ENCODE data around the gene SERPIND1. TPM values are rescaled to one million over a fixed set of nuclear protein-coding genes. Genes with fewer than 3 reads are reported as not detected.

SERPIND1 gene
- total RNA-seq, 3 donors from 2014 or later, result 0.29 TPM; not detected in 2

- H3K4me3 ChIP-seq, result no peak overlapping the region
- H3K36me3 ChIP-seq, result no peaks in the 10 kb centered on the region
- peak in 1 of 2 donors; percentile 31 for DNase-seq (ENCODE audit: low spot score in 2 of 2)
- no peak for TF ChIP-seq POLR2A (IDR thresholded peaks at IDR 0.05)
- TF ChIP-seq POLR2AphosphoS5 (IDR thresholded peaks at IDR 0.05), result no peak
- no peaks in the 10 kb centered on the region for H3K4me1 ChIP-seq
- no peaks in the 10 kb centered on the region for H3K27me3 ChIP-seq
- intact Hi-C loops (cut with DNase I; ENCODE audit: low total_unique reads), result no loop called here
- H3K27ac ChIP-seq, result no peak overlapping the region
- H3K9me3 ChIP-seq, result no peaks in the 10 kb centered on the region
Measured at GRCh38 chr22:20813056-20813455, 39.1 kb downstream of the SERPIND1 start.

DNA sequence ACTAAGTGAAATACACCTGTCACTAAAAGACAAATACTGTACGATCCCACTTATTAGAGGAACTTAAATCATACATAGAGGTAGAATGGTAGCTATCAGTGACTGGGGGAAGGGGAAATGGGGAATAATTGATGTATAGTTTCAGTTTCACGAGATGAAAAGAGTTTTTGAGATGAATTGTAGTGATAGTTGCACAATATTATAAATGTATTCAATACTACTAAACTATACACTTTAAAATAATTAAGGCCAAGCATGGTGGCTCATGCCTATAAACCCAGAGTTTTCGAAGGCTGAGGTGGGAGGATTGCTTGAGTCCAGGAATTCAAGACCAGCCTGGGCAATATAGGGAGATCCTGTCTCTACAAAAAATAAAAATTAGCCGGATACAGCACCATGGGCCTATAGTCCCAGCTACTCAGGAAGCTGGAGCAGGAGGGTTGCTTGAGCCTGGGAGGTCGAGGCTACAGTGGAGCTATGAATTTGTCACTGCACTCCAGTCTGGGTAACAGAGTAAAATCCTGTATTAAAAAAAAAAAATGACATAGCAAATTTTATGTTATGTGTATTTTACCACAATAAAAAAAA is 40.4 kb downstream of the SERPIND1 start:
- Histone ChIP-seq H3K27me3 (no peaks in the 10 kb centered on the region), H3K27ac (no peak overlapping the region), H3K36me3 (no peaks in the 10 kb centered on the region), H3K9me3 (no peaks in the 10 kb centered on the region), H3K4me3 (no peak overlapping the region), H3K4me1 (no peaks in the 10 kb centered on the region)
- no peak for DNase-seq (ENCODE audit: low spot score in 2 of 2)
- intact Hi-C loops (cut with DNase I; ENCODE audit: low total_unique reads), result no loop called here
- TF ChIP-seq POLR2AphosphoS5 (IDR thresholded peaks at IDR 0.05) (no peak), POLR2A (IDR thresholded peaks at IDR 0.05) (no peak), CTCF (IDR thresholded peaks at IDR 0.05) (no peak)

DNA sequence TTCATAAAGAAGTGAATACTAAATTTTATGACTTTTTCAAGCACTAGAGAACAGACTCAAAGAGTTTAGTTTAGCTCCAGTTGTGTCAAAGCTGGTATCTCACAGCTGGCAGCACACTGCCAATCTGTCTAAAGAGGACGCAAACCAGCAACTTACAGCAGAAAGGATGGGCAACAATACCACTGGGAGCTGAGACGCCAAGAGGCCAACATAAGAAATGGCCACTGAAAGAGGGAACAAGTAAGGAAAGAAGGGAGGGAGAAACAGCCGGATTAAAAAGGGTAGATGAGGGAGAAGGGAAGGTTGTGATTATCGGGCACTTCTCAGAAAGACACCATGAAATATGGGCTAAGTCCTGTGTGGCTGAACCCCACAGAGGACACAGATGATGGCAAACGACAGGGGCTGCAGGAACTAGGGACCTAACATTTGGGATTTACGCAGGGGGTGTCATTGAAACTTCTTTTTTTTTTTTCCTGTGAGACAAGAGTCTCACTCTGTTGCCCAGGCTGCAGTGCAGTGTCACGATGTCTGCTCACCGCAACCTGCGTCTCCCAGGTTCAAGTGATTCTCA is 41.7 kb downstream of the SERPIND1 start:
- H3K4me1 ChIP-seq, result no peaks in the 10 kb centered on the region
- H3K27ac ChIP-seq, result no peak overlapping the region
- intact Hi-C loops (cut with DNase I; ENCODE audit: low total_unique reads), result no loop called here
- no peaks in the 10 kb centered on the region for H3K27me3 ChIP-seq
- no peaks in the 10 kb centered on the region for H3K9me3 ChIP-seq
- H3K4me3 ChIP-seq, result no peak overlapping the region
- TF ChIP-seq POLR2A (IDR thresholded peaks at IDR 0.05) (no peak), CTCF (IDR thresholded peaks at IDR 0.05) (no peak), POLR2AphosphoS5 (IDR thresholded peaks at IDR 0.05) (no peak)
- DNase-seq (ENCODE audit: low spot score in 2 of 2), result no peak
- H3K36me3 ChIP-seq, result no peaks in the 10 kb centered on the region

DNA sequence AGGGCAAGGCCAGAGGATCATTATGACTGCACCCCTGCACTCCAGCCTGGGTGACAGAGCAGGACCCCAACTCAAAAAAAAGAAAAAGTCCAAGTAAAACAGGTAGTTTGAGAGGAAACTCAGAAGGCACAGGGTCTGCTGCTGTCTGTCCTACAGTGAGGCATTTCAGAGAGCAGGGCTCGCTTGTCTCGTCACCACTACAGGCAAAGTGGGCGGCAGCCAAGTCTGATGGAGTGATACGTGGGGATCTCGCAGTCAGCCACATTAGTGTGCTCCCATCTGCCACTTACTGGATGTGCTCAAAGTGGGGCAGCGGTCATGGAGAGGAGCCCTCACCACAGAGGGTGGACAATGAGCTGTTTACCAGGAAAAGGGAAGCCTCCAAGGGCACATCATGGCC is 42.6 kb downstream of the SERPIND1 start:
- intact Hi-C loops (cut with DNase I; ENCODE audit: low total_unique reads), result no loop called here
- Histone ChIP-seq H3K27me3 (no peaks in the 10 kb centered on the region), H3K36me3 (no peaks in the 10 kb centered on the region), H3K9me3 (no peaks in the 10 kb centered on the region), H3K27ac (no peak overlapping the region), H3K4me1 (no peaks in the 10 kb centered on the region), H3K4me3 (no peak overlapping the region)
- TF ChIP-seq POLR2AphosphoS5 (IDR thresholded peaks at IDR 0.05), result no peak
- TF ChIP-seq CTCF (IDR thresholded peaks at IDR 0.05), result no peak
- TF ChIP-seq POLR2A (IDR thresholded peaks at IDR 0.05), result no peak
- peak in 1 of 2 donors; percentile 10 for DNase-seq (ENCODE audit: low spot score in 2 of 2)

DNA sequence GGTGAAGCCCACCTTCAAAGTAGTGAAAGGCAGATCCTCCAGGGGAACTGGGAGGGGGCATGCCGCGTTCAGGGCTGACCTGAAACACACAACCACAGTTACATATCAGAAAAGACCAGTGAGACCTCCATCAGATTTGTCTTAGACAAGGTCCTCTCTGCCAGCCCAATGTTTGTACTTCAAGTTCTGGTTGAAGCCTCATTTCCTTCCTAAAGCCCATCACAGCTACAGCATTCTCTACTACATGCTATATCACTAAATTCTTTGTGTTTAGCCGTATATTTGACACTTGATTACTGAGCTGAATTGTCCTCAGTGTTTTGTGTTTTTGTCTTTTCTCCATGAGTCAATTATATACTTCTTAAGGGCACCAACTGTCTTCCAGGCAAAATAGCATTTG is 44.6 kb downstream of the SERPIND1 start:
- H3K4me1 ChIP-seq, result no peaks in the 10 kb centered on the region
- H3K4me3 ChIP-seq, result no peak overlapping the region
- intact Hi-C loops (cut with DNase I; ENCODE audit: low total_unique reads), result no loop called here
- no peaks in the 10 kb centered on the region for H3K9me3 ChIP-seq
- DNase-seq (ENCODE audit: low spot score in 2 of 2), result no peak
- H3K36me3 ChIP-seq, result no peaks in the 10 kb centered on the region
- TF ChIP-seq POLR2A (IDR thresholded peaks at IDR 0.05), result no peak
- TF ChIP-seq POLR2AphosphoS5 (IDR thresholded peaks at IDR 0.05), result no peak
- TF ChIP-seq CTCF (IDR thresholded peaks at IDR 0.05), result no peak
- no peak overlapping the region for H3K27ac ChIP-seq
- H3K27me3 ChIP-seq, result no peaks in the 10 kb centered on the region

Measured in breast epithelium (tissue), 4 donors.